ENCODE data around the gene IPO4.
A peak's percentile ranks its signal among the peaks of the same experiment; 100 is the strongest.

Gene IPO4

GRCh38 chr14:24146978-24147760, 41.4 kb downstream of the IPO4 start, which contains the start of gene RNF31:
Gene RNF31, plus strand, starts transcription at chr14:24147498. Its CDS starts 201 bp downstream, at chr14:24147699.
- DNase-seq = peak; percentile 95 to 99

- peak; percentile 95 to 98 for DNase-seq
Measured at GRCh38 chr14:24146453-24146977, 42.1 kb downstream of the IPO4 start, which contains the start of gene PSME2. Gene PSME2, minus strand, starts transcription at chr14:24146610. Its CDS starts 29 bp downstream, at chr14:24146581.

- DNase-seq = peak in 1 of 2 experiments; percentile 70
Measured at GRCh38 chr14:24145690-24146452, 42.7 kb downstream of the IPO4 start.

- no peak for DNase-seq
Measured at GRCh38 chr14:24145219-24145618, 43.4 kb downstream of the IPO4 start.

- no peak for DNase-seq
Measured at GRCh38 chr14:24144451-24144850, 44.2 kb downstream of the IPO4 start.

GRCh38 chr14:24143511-24143910, 45.1 kb downstream of the IPO4 start:
- DNase-seq = no peak

- DNase-seq = peak; percentile 99 to 100
Measured at GRCh38 chr14:24141097-24141880, 47.3 kb downstream of the IPO4 start, which contains the start of gene EMC9. Gene EMC9, minus strand, starts transcription at chr14:24141591. Its CDS starts 287 bp downstream, at chr14:24141304.

GRCh38 chr14:24139272-24139934, 49.2 kb downstream of the IPO4 start:
- peak in 1 of 2 experiments; percentile 43 for DNase-seq

GRCh38 chr14:24138396-24139271, 50.0 kb downstream of the IPO4 start:
- no peak for DNase-seq

- no peak for DNase-seq
Measured at GRCh38 chr14:24137529-24138395, 50.9 kb downstream of the IPO4 start.

- peak; percentile 22 to 40 for DNase-seq
Measured at GRCh38 chr14:24136684-24137528, 51.7 kb downstream of the IPO4 start.

GRCh38 chr14:24135834-24136683, 52.6 kb downstream of the IPO4 start, which contains the start of gene PSME1:
Gene PSME1, plus strand, starts transcription at chr14:24136194. Its CDS starts 69 bp downstream, at chr14:24136263.
- peak; percentile 80 to 96 for DNase-seq

GRCh38 chr14:24135584-24135833, 53.1 kb downstream of the IPO4 start:
- no peak for DNase-seq

- no peak for DNase-seq
Measured at GRCh38 chr14:24133735-24134134, 54.9 kb downstream of the IPO4 start.

- no peak for DNase-seq
Measured at GRCh38 chr14:24132976-24133375, 55.6 kb downstream of the IPO4 start.

GRCh38 chr14:24132061-24132685, 56.4 kb downstream of the IPO4 start:
- no peak for DNase-seq

GRCh38 chr14:24131549-24131966, 57.1 kb downstream of the IPO4 start:
- no peak for DNase-seq

Measured in NCI-H526 (cell line).